Testis (tissue), 3 donors: ENCODE measurements around the gene TTLL11. TPM values are rescaled to one million over a fixed set of nuclear protein-coding genes. Genes with fewer than 3 reads are reported as not detected.

ENCODE experiments used
- DNase-seq: peaks from one replicate; pipeline ENCODE4 v3.0.0-alpha.2; 2019
- H3K27ac ChIP-seq, 2 donors: fragments of 200-600 bp; sonication (generic); one replicate each; pipeline ENCODE4 v1.5.1; 2019
- H3K27me3 ChIP-seq: fragments of 200-600 bp; sonication (generic); one replicate; pipeline ENCODE4 v1.5.1; 2019
- H3K36me3 ChIP-seq: fragments of 200-600 bp; sonication (generic); one replicate; pipeline ENCODE4 v1.5.1; 2017; ENCODE audit warnings: low read depth; ENCODE audit errors: missing control alignments
- H3K4me1 ChIP-seq: fragments of 200-600 bp; sonication (generic); one replicate; pipeline ENCODE4 v1.5.1; 2019
- H3K4me3 ChIP-seq, 2 donors: fragments of 200-600 bp; sonication (generic); one replicate each; pipeline ENCODE4 v1.5.1; 2017 to 2019
- H3K9me3 ChIP-seq: fragments of 200-600 bp; sonication (generic); one replicate; pipeline ENCODE4 v1.5.1; 2017
- CTCF ChIP-seq, 3 experiments: fragments of 450-650 bp in 2 of 3; fragments of 200-600 bp in 1 of 3; sonication (generic) in 1 of 3; IDR thresholded peaks; one replicate each; pipeline ENCODE4 v1.5.1; 2016 to 2019; ENCODE audit warnings: antibody characterized with exemption in 3 of 3, mild to moderate bottlenecking in 2 of 3, moderate library complexity in 1 of 3
- POLR2A ChIP-seq: fragments of 450-650 bp; IDR thresholded peaks from one replicate; pipeline ENCODE4 v1.6.1; 2017; ENCODE audit warnings: antibody characterized with exemption, mild to moderate bottlenecking, moderate library complexity
- WGBS, 2 donors: methylation state at CpG; one replicate each; pipeline ENCODE4 v1.1.5; 2018; 5-methylcytosine and 5-hydroxymethylcytosine counted together
- intact Hi-C: fragments of 100-400 bp; cut with DNase I; formaldehyde crosslinking; loops from one replicate; pipeline ENCODE4 v1.15.1; 2023; ENCODE audit warnings: low total_unique reads
- polyA plus RNA-seq: library from polyadenylated mRNA; stranded (reverse); fragments of 350-450 nt; fragmentation: Illumina TruSeq; extraction: RNeasy Lipid Tissue Mini Kit (QIAGEN cat#74804); gene quantifications from one replicate; pipeline ENCODE4 v1.2.3, GENCODE V29; 2014; ENCODE audit warnings: low read depth, low replicate concordance; ENCODE audit not compliant: insufficient read depth
- total RNA-seq, 2 donors: library from RNA; depleted of rRNA; stranded (reverse); fragments of >200 nt; gene quantifications; one replicate each; pipeline ENCODE4 v1.2.3, GENCODE V29; 2016

Gene TTLL11
- total and polyA plus RNA-seq, 3 donors from 2014 or later, result 17.8 to 36.5 (median 19.8) TPM

- TF ChIP-seq CTCF (IDR thresholded peaks at IDR 0.05) (no peak), POLR2A (no peak)
- H3K27ac ChIP-seq, result no peak overlapping the region
- no peaks in the 10 kb centered on the region for H3K36me3 ChIP-seq
- WGBS, 2 donors, result 60 to 73% methylated on average over 3 of the region's 3 CpGs
- no peak for DNase-seq
- no peaks in the 10 kb centered on the region for H3K9me3 ChIP-seq
- intact Hi-C loops, result no loop called here
- H3K4me1 ChIP-seq, result no peaks in the 10 kb centered on the region
- H3K4me3 ChIP-seq, result no peak overlapping the region
- H3K27me3 ChIP-seq, result no peaks in the 10 kb centered on the region
These were observed 60.8 kb downstream of the TTLL11 start for GRCh38 chr9:122032346-122032745.

- Histone ChIP-seq H3K4me1 (no peaks in the 10 kb centered on the region), H3K36me3 (no peaks in the 10 kb centered on the region), H3K4me3 (no peak overlapping the region), H3K27ac (no peak overlapping the region), H3K9me3 (no peaks in the 10 kb centered on the region), H3K27me3 (no peaks in the 10 kb centered on the region)
- DNase-seq, result no peak
- intact Hi-C loops, result no loop called here
- TF ChIP-seq CTCF (IDR thresholded peaks at IDR 0.05), result no peak
- 84 to 85% methylated on average over 7 of the region's 7 CpGs for WGBS, 2 donors
These were observed 61.3 kb downstream of the TTLL11 start for GRCh38 chr9:122031776-122032175.

GRCh38 chr9:122031157-122031556 is 62.0 kb downstream of the TTLL11 start:
- Histone ChIP-seq H3K4me1 (no peaks in the 10 kb centered on the region), H3K4me3 (no peak overlapping the region), H3K27ac (no peak overlapping the region), H3K27me3 (no peaks in the 10 kb centered on the region), H3K9me3 (no peaks in the 10 kb centered on the region), H3K36me3 (no peaks in the 10 kb centered on the region)
- WGBS, 2 donors, result 84 to 91% methylated on average over 10 of the region's 10 CpGs
- intact Hi-C loops, result no loop called here
- DNase-seq, result no peak
- no peak for TF ChIP-seq POLR2A
- no peak for TF ChIP-seq CTCF (IDR thresholded peaks at IDR 0.05)

- no peaks in the 10 kb centered on the region for H3K36me3 ChIP-seq
- intact Hi-C loops, result no loop called here
- TF ChIP-seq CTCF (IDR thresholded peaks at IDR 0.05) (no peak), POLR2A (no peak)
- no peaks in the 10 kb centered on the region for H3K4me1 ChIP-seq
- no peak overlapping the region for H3K27ac ChIP-seq
- DNase-seq, result no peak
- no peaks in the 10 kb centered on the region for H3K27me3 ChIP-seq
- no peaks in the 10 kb centered on the region for H3K9me3 ChIP-seq
- WGBS, 2 donors, result 93 to 98% methylated on average over 4 of the region's 4 CpGs
- no peak overlapping the region for H3K4me3 ChIP-seq
These were observed 62.8 kb downstream of the TTLL11 start for GRCh38 chr9:122030357-122030756.

- no peak for DNase-seq
- Histone ChIP-seq H3K4me3 (no peak overlapping the region), H3K27ac (no peak overlapping the region), H3K27me3 (no peaks in the 10 kb centered on the region), H3K4me1 (no peaks in the 10 kb centered on the region), H3K36me3 (no peaks in the 10 kb centered on the region), H3K9me3 (no peaks in the 10 kb centered on the region)
- TF ChIP-seq CTCF (IDR thresholded peaks at IDR 0.05), result no peak
- TF ChIP-seq POLR2A, result no peak
- intact Hi-C loops, result no loop called here
- WGBS, 2 donors, result 92 to 97% methylated on average over 3 of the region's 3 CpGs
These were observed 63.2 kb downstream of the TTLL11 start for GRCh38 chr9:122029898-122030297.
